ENCODE results near the gene MTUS2. TPM values are rescaled to one million over a fixed set of nuclear protein-coding genes. Genes with fewer than 3 reads are reported as not detected.

Gene MTUS2
- total RNA-seq, 2 donors from 2014 or later, result 4.0 to 5.4 TPM

GRCh38 chr13:29473166-29473565, 653.0 kb downstream of the MTUS2 start:
- no peak for DNase-seq
- Histone ChIP-seq H3K27me3 (no peaks in the 10 kb centered on the region), H3K4me1 (no peaks in the 10 kb centered on the region)

GRCh38 chr13:29474991-29475390, 654.9 kb downstream of the MTUS2 start:
- intact Hi-C loops (cut with DNase I), result no loop called here
- Histone ChIP-seq H3K9me3 (no peaks in the 10 kb centered on the region), H3K27ac (no peak overlapping the region), H3K36me3 (replicated peaks in 1 of 2; ENCODE audit: insufficient read depth in 1 of 2, low read depth in 2 of 2) (no peaks in the 10 kb centered on the region), H3K27me3 (no peaks in the 10 kb centered on the region), H3K4me1 (no peaks in the 10 kb centered on the region), H3K4me3 (no peak overlapping the region)
- DNase-seq, result no peak
- WGBS, 2 donors, result 80 to 86% methylated on average over 3 of the region's 3 CpGs
- no peak for ATAC-seq
- TF ChIP-seq POLR2A (IDR thresholded peaks at IDR 0.05), result no peak
- TF ChIP-seq, protein P1, sequence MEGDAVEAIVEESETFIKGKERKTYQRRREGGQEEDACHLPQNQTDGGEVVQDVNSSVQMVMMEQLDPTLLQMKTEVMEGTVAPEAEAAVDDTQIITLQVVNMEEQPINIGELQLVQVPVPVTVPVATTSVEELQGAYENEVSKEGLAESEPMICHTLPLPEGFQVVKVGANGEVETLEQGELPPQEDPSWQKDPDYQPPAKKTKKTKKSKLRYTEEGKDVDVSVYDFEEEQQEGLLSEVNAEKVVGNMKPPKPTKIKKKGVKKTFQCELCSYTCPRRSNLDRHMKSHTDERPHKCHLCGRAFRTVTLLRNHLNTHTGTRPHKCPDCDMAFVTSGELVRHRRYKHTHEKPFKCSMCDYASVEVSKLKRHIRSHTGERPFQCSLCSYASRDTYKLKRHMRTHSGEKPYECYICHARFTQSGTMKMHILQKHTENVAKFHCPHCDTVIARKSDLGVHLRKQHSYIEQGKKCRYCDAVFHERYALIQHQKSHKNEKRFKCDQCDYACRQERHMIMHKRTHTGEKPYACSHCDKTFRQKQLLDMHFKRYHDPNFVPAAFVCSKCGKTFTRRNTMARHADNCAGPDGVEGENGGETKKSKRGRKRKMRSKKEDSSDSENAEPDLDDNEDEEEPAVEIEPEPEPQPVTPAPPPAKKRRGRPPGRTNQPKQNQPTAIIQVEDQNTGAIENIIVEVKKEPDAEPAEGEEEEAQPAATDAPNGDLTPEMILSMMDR (IDR thresholded peaks at IDR 0.05), result no peak

More at GRCh38 chr13:29473166-29473565, 653.0 kb downstream of the MTUS2 start:
- intact Hi-C loops (cut with DNase I), result no loop called here
- no peak overlapping the region for H3K4me3 ChIP-seq
- 70% methylated on average over 4 of the region's 4 CpGs for WGBS, 2 donors
- H3K36me3 ChIP-seq (replicated peaks in 1 of 2; ENCODE audit: insufficient read depth in 1 of 2, low read depth in 2 of 2), result no peaks in the 10 kb centered on the region
- no peak overlapping the region for H3K27ac ChIP-seq
- no peaks in the 10 kb centered on the region for H3K9me3 ChIP-seq
- no peak for TF ChIP-seq POLR2A (IDR thresholded peaks at IDR 0.05)
- TF ChIP-seq, protein P1 (IDR thresholded peaks at IDR 0.05), result no peak
- ATAC-seq, result no peak

- Histone ChIP-seq H3K27me3 (no peaks in the 10 kb centered on the region), H3K27ac (no peak overlapping the region), H3K4me3 (no peak overlapping the region), H3K36me3 (replicated peaks in 1 of 2; ENCODE audit: insufficient read depth in 1 of 2, low read depth in 2 of 2) (no peaks in the 10 kb centered on the region), H3K9me3 (no peaks in the 10 kb centered on the region), H3K4me1 (no peaks in the 10 kb centered on the region)
- no peak for DNase-seq
- no peak for ATAC-seq
- TF ChIP-seq, protein P1 (IDR thresholded peaks at IDR 0.05), result no peak
- TF ChIP-seq POLR2A (IDR thresholded peaks at IDR 0.05), result no peak
- 72 to 82% methylated on average over 3 of the region's 3 CpGs for WGBS, 2 donors
- intact Hi-C loops (cut with DNase I), result no loop called here
These were observed 655.9 kb downstream of the MTUS2 start for GRCh38 chr13:29476046-29476445.

DNA sequence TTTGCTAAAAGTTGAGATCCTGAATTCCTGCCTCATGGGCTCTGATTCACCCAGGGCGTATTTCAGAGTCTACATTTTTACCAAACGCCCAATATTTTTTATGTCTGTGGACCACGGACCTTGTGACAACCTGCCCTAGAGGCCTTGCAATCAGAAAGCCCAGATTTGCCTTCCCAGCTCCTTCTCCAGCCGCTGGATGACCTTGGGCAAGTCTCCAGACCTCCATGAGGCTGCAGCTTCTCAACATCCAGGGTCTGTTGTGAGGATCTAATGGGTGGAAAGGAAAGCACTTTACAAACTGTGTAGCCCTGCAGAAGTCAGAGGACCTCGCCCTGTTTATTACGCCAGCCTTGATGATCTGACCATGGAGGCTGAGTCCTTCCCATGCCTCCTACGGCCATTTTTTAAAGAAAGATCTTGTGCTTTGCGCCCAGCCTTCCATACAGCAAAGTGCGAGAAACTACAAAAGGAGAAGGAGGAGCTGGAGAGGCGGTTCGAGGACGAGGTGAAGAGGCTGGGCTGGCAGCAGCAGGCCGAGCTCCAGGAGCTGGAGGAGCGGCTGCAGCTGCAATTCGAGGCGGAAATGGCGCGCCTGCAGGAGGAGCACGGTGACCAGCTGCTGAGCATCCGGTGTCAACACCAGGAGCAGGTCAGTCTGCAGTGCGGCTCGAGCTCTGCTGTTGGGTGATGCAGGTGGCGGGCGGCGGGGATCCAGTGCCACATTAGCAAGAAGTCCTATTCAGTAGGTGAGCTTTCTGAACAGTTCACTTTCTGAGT, 659.8 kb downstream of the MTUS2 start:
- no peaks in the 10 kb centered on the region for H3K4me1 ChIP-seq
- no peaks in the 10 kb centered on the region for H3K27me3 ChIP-seq
- no peak overlapping the region for H3K27ac ChIP-seq
- no peaks in the 10 kb centered on the region for H3K36me3 ChIP-seq (replicated peaks in 1 of 2; ENCODE audit: insufficient read depth in 1 of 2, low read depth in 2 of 2)
- WGBS, 2 donors, result 78 to 81% methylated on average over 20 to 25 of the region's 25 CpGs
- DNase-seq (peak in 1 of 4 donors; percentile 31), ATAC-seq (no peak)
- TF ChIP-seq POLR2A (IDR thresholded peaks at IDR 0.05), result no peak
- H3K9me3 ChIP-seq, result no peaks in the 10 kb centered on the region
- intact Hi-C loops (cut with DNase I), result no loop called here
- no peak overlapping the region for H3K4me3 ChIP-seq

DNA sequence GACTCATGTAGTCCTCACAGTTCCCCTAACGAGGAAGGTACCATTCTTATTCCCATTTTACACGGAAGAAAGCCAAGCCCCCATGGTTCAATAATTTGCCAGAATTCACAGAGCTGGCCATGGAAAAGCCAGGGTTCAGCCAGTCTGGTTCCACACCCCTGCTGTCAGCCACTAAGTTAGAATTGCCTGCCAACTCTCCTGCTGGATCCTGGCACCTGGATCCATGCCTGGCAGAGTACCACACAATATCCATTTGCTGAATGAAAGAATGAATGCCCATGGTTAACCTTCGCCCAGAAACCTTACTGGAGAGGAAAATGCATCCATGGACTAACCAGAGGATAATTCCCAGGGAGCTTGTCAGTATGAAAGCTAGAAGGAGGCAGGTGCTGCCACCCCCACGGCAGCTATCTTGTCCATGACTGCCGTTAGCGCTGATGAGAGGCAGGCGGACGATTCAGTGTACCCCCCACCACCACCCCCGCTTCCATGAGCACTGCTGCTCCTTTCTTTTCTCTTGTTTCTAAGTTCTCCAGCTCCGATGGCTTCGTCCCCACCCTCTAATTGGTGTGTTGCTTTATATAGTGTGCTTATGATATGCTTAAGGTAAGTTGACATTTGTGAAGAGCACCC, 660.9 kb downstream of the MTUS2 start:
- 79 to 83% methylated on average over 11 of the region's 11 CpGs for WGBS, 2 donors
- H3K27ac ChIP-seq, result no peak overlapping the region
- intact Hi-C loops (cut with DNase I), result no loop called here
- no peaks in the 10 kb centered on the region for H3K4me1 ChIP-seq
- TF ChIP-seq POLR2A (IDR thresholded peaks at IDR 0.05), result no peak
- TF ChIP-seq, protein P1 (IDR thresholded peaks at IDR 0.05), result no peak
- no peaks in the 10 kb centered on the region for H3K27me3 ChIP-seq
- ATAC-seq (no peak), DNase-seq (no peak)
- H3K9me3 ChIP-seq, result no peaks in the 10 kb centered on the region
- no peaks in the 10 kb centered on the region for H3K36me3 ChIP-seq (replicated peaks in 1 of 2; ENCODE audit: insufficient read depth in 1 of 2, low read depth in 2 of 2)
- no peak overlapping the region for H3K4me3 ChIP-seq

Data from body of pancreas (tissue), 4 donors.